K562 (cell line): ENCODE measurements around the gene ZSWIM3. TPM values are rescaled to one million over a fixed set of nuclear protein-coding genes. Genes with fewer than 3 reads are reported as not detected.

Source experiments
- BCL6 ChIP-seq: fragments of 250-450 bp; sonication (Bioruptor Pico); IDR thresholded peaks from 2 replicates; pipeline ENCODE4 v1.4.0; 2020
- CBFA2T2 ChIP-seq: fragments of 450-650 bp; conservative IDR thresholded peaks from 2 replicates; pipeline ENCODE4 v1.6.1; 2017; ENCODE audit warnings: mild to moderate bottlenecking
- CEBPB ChIP-seq: fragments of 450-650 bp; IDR thresholded peaks from 2 replicates; pipeline ENCODE4 v1.6.1; 2016; ENCODE audit warnings: missing genetic modification characterization, missing compliant biosample characterization
- DDX20 ChIP-seq: fragments of 450-650 bp; IDR thresholded peaks from 2 replicates; pipeline ENCODE4 v1.6.1; 2016; ENCODE audit warnings: missing genetic modification characterization, low read depth, mild to moderate bottlenecking, missing compliant biosample characterization, moderate library complexity
- ETS1 ChIP-seq: conservative IDR thresholded peaks from 2 replicates; pipeline ENCODE4 v1.6.1; 2011; ENCODE audit warnings: low read depth, mild to moderate bottlenecking, low read length; ENCODE audit not compliant: control insufficient read depth
- GTF2F1 ChIP-seq: IDR thresholded peaks from 2 replicates; pipeline ENCODE4 v1.6.1; 2011; ENCODE audit warnings: low read depth, low read length, improper control_type of control experiment
- HDAC3 ChIP-seq: fragments of 450-650 bp; IDR thresholded peaks from 2 replicates; pipeline ENCODE4 v1.6.1; 2018; ENCODE audit warnings: borderline replicate concordance, mild to moderate bottlenecking, moderate library complexity; ENCODE audit not compliant: partially characterized antibody
- MYC ChIP-seq, 2 experiments: fragments of 250-450 bp in 1 of 2; sonication (Bioruptor Pico) in 1 of 2; IDR thresholded peaks; 2 replicates each; pipeline versions ENCODE4 v1.5.1 to v1.6.1; 2012 to 2021; ENCODE audit warnings: low read depth in 2 of 2, borderline replicate concordance in 1 of 2, improper control_type of control experiment in 1 of 2, low read length in 1 of 2, mild to moderate bottlenecking in 1 of 2, moderate library complexity in 1 of 2
- MYNN ChIP-seq, 2 experiments: sonication (generic); formaldehyde crosslinking in 1 of 2; IDR thresholded peaks; 2 replicates each; pipeline versions ENCODE4 v1.5.0 to v1.6.1; 2016 to 2020; ENCODE audit warnings: antibody characterized with exemption in 1 of 2, missing genetic modification reagents in 1 of 2
- NFE2L1 ChIP-seq: fragments of 450-650 bp; IDR thresholded peaks from 2 replicates; pipeline ENCODE4 v1.6.1; 2016; ENCODE audit warnings: missing genetic modification characterization, low read depth, mild to moderate bottlenecking, missing compliant biosample characterization, moderate library complexity, borderline replicate concordance
- PBX2 ChIP-seq, 2 experiments: IDR thresholded peaks in 1 of 2; conservative IDR thresholded peaks in 1 of 2; 2 replicates each; pipeline ENCODE4 v1.6.1; 2016; ENCODE audit warnings: low read depth in 2 of 2, mild to moderate bottlenecking in 1 of 2, missing compliant biosample characterization in 1 of 2, missing genetic modification characterization in 1 of 2, moderate library complexity in 1 of 2
- RBM17 ChIP-seq: fragments of 200-400 bp; formaldehyde crosslinking; IDR thresholded peaks from 2 replicates; pipeline ENCODE4 v1.6.1; 2017; ENCODE audit warnings: low read depth, mild to moderate bottlenecking, low read length, borderline replicate concordance
- RHOXF2B ChIP-seq: fragments of 250-450 bp; sonication (Bioruptor Pico); conservative IDR thresholded peaks from 2 replicates; pipeline ENCODE4 v1.5.1; 2021
- SRSF9 ChIP-seq: fragments of 200-400 bp; formaldehyde crosslinking; IDR thresholded peaks from 2 replicates; pipeline ENCODE4 v1.6.1; 2017; ENCODE audit warnings: low read depth, low read length, borderline replicate concordance
- ZC3H11A ChIP-seq: IDR thresholded peaks from 2 replicates; pipeline ENCODE4 v1.6.1; 2012; ENCODE audit warnings: low read depth, low read length, improper control_type of control experiment
- polyA plus RNA-seq, 8 experiments: library from polyadenylated mRNA; depleted of rRNA in 4 of 8; stranded (reverse) in 5 of 8; unstranded in 3 of 8; fragments of >200 nt; fragmentation: Nextera tagmentation in 2 of 8; fragmentation: Illumina TruSeq in 1 of 8; extraction: Ambion mirVana in 2 of 8; extraction: Trizol in 1 of 8; gene quantifications; 2 replicates each; pipeline versions ENCODE4 v1.2.1 to v1.2.3, GENCODE V29; 2011 to 2014; ENCODE audit warnings: inconsistent platforms in 1 of 8, missing spikeins in 1 of 8
- total RNA-seq, 7 experiments: library from RNA; depleted of rRNA in 6 of 7; stranded (reverse); fragments of >200 nt in 6 of 7; fragmentation: Illumina TruSeq in 2 of 7; extraction: Trizol in 2 of 7; gene quantifications; 2 replicates each; pipeline versions ENCODE4 v1.2.1 to v1.2.3, GENCODE V29; 2011 to 2021; ENCODE audit warnings: low replicate concordance in 1 of 7
- TF ChIP-seq, protein P1 (sequence below): sonication (generic); formaldehyde crosslinking; IDR thresholded peaks from 2 replicates; pipeline ENCODE4 v1.8.1; 2023; ENCODE audit warnings: mild to moderate bottlenecking, missing genetic modification reagents
- TF ChIP-seq, protein P2 (sequence below): sonication (generic); formaldehyde crosslinking; IDR thresholded peaks from 2 replicates; pipeline ENCODE4 v1.8.1; 2023; ENCODE audit warnings: mild to moderate bottlenecking, missing genetic modification reagents, moderate library complexity

ZSWIM3 gene
- total and polyA plus RNA-seq, 9 of the 15 experiments (the other 6 are each of a cell fraction or from before 2014, with no cell fraction given) = 1.7 to 4.3 (median 2.9) TPM

DNA sequence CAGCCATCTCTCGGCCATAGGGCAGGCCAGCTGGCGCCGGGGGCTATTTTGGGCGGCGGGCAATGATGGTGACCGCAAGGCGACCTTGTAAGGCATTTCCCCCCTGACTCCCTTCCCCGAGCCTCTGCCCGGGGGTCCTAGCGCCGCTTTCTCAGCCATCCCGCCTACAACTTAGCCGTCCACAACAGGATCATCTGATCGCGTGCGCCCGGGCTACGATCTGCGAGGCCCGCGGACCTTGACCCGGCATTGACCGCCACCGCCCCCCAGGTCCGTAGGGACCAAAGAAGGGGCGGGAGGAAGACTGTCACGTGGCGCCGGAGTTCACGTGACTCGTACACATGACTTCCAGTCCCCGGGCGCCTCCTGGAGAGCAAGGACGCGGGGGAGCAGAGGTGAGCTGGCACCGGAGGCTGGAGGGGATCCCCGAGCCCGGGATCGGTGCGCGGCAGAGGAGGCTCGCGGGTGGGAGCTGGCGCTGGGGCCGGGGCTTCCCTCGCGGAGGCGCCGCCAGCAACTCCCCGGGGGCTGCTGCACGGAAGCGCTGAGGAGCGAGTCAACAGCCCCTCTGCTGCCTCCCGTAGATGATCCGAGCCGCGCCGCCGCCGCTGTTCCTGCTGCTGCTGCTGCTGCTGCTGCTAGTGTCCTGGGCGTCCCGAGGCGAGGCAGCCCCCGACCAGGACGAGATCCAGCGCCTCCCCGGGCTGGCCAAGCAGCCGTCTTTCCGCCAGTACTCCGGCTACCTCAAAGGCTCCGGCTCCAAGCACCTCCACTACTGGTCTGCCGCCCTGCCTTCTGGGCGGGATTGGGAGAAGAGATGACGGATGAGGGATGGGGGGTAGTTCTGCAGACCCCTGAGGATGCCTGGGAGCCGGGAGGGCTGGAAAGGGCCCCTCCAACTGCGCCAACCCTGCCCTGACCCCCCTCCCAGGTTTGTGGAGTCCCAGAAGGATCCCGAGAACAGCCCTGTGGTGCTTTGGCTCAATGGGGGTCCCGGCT, 33.9 kb downstream of the ZSWIM3 start, which contains the start of the genes CTSA and NEURL2 (continued):
- peak; percentile 98 for TF ChIP-seq CBFA2T2
- TF ChIP-seq NFE2L1 = no peak
- no peak for TF ChIP-seq SRSF9
- peak; percentile 48; the same call in 1 of the 2 replicates for TF ChIP-seq MYNN (IDR thresholded peaks at IDR 0.05)
- no peak for TF ChIP-seq MYNN (CRISPR knock-in tag; IDR thresholded peaks at IDR 0.05)
- TF ChIP-seq, protein P1, sequence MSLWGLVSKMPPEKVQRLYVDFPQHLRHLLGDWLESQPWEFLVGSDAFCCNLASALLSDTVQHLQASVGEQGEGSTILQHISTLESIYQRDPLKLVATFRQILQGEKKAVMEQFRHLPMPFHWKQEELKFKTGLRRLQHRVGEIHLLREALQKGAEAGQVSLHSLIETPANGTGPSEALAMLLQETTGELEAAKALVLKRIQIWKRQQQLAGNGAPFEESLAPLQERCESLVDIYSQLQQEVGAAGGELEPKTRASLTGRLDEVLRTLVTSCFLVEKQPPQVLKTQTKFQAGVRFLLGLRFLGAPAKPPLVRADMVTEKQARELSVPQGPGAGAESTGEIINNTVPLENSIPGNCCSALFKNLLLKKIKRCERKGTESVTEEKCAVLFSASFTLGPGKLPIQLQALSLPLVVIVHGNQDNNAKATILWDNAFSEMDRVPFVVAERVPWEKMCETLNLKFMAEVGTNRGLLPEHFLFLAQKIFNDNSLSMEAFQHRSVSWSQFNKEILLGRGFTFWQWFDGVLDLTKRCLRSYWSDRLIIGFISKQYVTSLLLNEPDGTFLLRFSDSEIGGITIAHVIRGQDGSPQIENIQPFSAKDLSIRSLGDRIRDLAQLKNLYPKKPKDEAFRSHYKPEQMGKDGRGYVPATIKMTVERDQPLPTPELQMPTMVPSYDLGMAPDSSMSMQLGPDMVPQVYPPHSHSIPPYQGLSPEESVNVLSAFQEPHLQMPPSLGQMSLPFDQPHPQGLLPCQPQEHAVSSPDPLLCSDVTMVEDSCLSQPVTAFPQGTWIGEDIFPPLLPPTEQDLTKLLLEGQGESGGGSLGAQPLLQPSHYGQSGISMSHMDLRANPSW (CRISPR knock-in tag) = no peak
- TF ChIP-seq ZC3H11A = no peak
- TF ChIP-seq, protein P2, sequence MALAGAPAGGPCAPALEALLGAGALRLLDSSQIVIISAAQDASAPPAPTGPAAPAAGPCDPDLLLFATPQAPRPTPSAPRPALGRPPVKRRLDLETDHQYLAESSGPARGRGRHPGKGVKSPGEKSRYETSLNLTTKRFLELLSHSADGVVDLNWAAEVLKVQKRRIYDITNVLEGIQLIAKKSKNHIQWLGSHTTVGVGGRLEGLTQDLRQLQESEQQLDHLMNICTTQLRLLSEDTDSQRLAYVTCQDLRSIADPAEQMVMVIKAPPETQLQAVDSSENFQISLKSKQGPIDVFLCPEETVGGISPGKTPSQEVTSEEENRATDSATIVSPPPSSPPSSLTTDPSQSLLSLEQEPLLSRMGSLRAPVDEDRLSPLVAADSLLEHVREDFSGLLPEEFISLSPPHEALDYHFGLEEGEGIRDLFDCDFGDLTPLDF = peak; percentile 32; the same call in 1 of the 2 replicates
- TF ChIP-seq DDX20 (tag) = no peak
- TF ChIP-seq ETS1 = peak; percentile 92
- TF ChIP-seq BCL6 = no peak
- TF ChIP-seq RBM17 = no peak
- no peak for TF ChIP-seq RHOXF2B (CRISPR knock-in tag)
- TF ChIP-seq GTF2F1 = no peak
- TF ChIP-seq HDAC3 = no peak
- TF ChIP-seq MYC (IDR thresholded peaks at IDR 0.05; ENCODE audit: low read depth, low read length) = peak; percentile 84
- peak; percentile 78; the same call in 1 of the 2 replicates for TF ChIP-seq MYC (CRISPR knock-in tag; IDR thresholded peaks at IDR 0.05; ENCODE audit: borderline replicate concordance, low read depth)
- no peak for TF ChIP-seq PBX2 (CRISPR knock-in tag; IDR thresholded peaks at IDR 0.05; ENCODE audit: low read depth)
- TF ChIP-seq PBX2 (tag; conservative IDR thresholded peaks at IDR 0.05; ENCODE audit: low read depth) = no peak
- no peak for TF ChIP-seq CEBPB (tag)
